Stimulated activated CD4-positive, alpha-beta T cell treated with anti-CD3 and anti-CD28 coated beads, Interleukin-1b, Interleukin-23, amount 100 ng/mL, for 48 hours (primary cell): ENCODE data around the gene RPL31.

ENCODE experiments used
- DNase-seq: peaks from one replicate; pipeline ENCODE4 v3.0.0-alpha.2; 2020

RPL31 gene

DNA sequence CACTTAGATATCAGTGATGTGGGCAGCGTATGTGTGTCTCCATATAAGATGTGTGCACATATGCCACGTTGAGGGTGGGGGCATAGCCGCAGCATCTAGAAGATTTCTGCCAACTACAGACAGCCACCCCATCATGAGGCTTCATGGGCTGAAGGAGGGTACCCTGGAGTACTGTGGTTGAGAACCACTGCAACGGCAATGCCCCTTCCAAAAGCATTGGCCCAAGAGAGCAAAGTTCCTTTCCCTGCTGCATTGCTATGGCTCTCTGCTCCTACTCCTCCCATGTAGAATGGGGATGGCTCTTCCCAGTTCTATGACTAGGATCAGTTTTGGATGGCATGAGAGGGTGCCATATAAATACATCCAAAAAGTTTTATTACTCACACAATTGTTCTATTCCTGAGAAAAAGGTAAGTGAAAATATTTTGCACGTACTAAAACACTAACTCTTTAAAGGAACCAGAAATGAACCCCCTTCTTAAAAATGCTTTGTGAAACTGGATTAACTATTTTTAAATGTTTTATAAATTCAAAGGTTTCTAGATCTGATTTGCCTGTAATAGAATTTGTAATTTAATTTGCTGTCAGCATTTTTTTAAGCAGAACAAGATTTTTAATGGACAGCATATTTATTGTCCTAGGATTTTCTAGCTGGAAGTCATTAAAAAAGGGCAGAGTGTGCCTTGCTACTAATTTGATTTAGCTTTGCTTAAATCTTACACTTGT lies 4.4 kb upstream of the RPL31 start:
- DNase-seq = no peak

DNA sequence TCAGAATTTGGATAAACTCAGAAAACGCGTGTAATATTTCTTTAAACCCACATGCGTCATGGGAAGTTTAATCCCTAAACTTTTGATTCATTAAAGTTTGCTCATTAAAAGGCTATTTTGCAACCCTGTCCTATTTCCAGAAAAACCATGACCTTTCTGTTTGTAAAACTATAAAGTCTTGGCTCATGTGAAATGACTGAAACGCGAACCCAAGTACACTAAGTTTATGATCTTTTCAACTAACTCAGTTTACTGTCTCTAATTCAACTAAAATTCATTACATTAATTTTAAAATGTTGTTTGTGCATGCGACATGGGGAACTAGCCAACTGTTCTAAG lies 3.9 kb upstream of the RPL31 start:
- no peak for DNase-seq

DNA sequence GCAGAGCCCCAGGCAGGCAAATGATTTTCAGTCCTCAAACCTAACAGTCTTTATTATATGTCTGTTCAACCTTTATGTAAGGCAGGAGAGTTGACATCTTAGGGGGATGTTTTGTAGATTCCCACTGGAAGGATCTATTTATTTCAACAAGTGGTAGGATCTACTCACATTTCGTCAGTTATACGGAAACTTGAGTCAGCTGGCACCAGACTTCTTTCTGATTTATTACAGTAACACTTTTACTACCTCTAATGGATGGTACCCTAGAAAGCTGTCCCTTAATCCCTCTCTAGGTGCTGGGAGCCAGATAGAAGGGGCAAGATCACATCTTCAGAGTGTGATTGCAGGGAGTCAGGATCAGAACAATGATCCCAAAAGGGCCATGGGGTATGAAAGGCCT lies 2.1 kb upstream of the RPL31 start:
- DNase-seq = no peak

DNA sequence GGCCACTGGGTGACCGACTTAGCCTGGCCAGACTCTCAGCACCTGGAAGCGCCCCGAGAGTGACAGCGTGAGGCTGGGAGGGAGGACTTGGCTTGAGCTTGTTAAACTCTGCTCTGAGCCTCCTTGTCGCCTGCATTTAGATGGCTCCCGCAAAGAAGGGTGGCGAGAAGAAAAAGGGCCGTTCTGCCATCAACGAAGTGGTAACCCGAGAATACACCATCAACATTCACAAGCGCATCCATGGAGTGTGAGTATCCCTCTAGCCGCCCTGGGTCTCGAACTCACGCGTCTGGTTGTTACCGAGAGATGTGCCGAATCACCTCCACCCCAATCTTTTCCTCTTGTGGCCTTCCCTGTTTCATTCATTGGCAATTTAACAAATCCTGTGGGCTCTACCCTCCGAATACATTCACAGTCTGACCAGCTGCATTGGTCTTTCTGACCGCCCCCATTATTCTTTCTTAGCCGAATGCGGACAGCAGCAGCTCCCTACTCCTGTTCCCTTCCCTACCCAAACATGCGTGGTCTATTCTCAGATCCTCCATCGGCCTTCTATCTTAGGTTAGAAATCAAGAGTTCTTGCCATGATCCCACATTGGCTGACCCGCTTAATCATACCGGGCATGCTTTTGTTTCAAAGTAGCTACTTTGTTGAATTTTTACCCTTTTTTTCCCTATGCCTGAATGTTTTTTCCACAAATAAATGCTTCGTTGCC lies 631 bp downstream of the RPL31 start:
- no peak for DNase-seq

DNA sequence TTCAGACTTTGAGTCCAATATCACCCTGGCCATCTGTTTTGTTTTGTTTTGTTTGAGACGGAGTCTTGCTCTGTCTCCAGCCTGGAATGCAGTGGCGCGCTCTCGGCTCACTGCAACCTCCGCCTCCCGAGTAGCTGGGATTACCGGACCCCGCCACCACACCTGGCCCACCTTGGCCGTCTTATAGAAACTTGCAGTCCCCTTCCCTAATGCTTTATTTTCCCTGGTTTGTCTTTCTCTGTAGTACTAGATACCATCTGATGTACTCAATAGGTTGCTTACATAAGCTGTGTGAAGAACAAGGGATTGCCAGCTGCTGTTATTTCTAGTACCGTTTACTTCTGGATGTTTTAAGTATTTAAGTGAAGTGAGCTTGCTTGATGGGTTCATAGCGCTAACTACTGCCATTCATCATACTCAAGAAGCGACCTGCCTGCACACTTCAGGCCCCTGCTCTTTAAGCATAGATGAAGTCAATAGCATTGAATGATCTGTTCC lies 1.2 kb downstream of the RPL31 start:
- no peak for DNase-seq

DNA sequence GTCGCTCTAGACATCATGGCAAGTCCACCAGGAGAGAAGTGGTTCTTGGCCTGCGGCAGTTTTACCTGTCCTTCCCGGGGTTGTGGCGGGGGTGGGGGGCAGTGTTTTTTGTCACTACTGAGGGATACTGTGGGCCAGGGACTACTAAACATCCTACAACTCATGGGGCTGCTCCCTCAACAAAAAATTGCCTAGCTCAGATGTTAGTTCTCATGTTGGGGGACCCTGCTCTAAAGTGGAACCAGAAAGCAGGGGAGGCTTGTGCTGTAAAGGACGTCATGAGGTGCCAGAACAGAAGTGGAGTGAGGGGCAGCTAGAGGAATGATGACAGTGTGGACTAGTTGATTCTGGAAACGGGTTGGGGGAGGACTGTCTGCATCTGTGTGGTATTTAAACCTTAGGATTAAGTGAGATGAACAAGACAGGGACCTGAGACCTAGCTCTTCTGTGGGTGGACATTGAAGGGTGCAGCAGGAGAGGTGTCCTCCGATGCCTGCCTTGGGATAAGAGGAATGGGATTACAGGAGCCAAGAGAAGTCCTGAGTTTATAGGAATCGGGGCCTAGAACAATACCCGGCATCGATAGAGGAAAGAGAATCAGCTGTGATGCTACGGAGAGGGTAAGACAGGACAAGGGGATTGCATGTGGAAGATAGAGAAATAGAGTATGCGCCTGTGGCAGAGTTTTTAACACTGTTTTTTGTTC lies 2.7 kb downstream of the RPL31 start:
- DNase-seq = no peak

DNA sequence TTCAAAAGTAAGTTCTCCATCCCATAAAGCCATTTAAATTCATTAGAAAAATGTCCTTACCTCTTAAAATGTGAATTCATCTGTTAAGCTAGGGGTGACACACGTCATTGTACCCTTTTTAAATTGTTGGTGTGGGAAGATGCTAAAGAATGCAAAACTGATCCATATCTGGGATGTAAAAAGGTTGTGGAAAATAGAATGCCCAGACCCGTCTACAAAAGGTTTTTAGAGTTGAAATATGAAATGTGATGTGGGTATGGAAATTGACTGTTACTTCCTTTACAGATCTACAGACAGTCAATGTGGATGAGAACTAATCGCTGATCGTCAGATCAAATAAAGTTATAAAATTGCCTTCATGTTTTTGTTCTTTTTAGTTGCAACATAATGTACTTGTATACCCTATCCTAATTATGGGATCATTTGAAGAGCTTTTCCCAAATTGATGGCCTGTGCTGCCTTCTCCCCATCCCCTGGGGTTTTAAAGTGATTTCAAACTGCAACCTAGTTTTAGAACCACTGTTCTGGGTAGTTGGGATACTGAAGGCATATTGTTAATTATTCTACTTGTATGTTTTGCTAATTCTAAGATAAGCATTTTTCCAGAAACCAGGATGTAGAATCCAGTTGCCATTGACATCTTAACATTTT lies 4.1 kb downstream of the RPL31 start:
- DNase-seq = no peak

DNA sequence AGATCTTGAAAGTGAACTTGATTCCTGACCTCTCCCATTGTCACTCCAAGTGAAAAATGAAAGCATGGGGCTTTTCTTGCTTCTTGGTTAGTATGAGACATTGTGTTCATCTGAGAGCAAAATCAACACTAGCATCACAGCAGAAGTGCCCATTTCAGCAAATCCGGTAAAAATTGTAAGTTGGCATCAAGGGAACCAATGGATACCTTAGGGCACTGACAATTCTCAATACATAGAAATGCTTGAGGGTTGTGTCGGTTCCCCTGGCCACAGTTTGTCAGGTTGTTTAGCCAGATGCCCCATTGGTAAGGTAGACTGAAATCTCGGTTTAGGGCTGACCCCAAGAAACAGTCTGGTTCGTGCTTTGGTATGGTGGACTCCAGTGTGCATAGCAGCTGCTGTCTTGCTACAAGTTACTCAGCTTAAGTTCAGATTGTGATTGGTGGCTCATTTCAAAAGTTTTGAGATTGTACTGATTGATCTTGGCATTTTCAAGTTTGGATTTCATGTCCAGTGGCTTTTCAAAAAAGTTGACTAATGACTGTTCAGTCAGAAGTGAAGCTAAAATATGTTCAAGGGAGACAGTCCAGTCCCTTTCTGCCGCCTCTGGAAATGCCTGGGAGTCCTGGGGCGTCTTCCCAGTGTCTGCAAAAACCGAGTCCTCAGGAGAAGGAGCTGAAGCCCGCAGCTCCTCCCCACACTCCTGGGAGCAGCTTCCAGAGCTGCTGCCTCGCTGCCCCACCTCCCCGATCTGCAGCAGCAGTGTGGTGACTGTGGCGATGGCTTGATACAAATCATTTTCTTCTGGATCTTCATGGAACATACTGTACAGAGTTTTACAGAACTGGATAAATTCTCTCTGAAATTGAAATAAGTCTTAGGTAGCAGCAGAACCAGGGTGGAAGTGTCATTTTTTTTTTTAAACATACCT lies 5.6 kb downstream of the RPL31 start:
- DNase-seq = no peak

DNA sequence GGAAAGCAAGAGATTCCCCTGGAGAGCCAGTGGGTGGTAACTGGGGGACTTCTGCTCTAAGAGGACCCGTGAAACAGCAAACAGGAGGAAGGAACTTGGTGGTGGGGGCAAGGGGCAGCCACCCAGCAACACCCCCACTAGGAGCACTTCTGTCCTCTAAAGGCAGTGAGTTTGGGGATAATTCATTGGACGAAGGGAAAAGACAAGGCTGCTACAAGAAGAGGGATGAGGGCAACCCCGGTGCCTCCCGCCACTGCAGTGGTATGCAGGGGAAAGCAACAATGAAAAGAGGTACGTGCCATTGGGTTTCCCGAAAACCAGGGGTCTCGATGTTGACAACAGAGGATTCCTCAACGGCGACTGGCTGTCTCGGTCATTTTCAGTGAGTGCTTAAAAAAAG lies 9.1 kb downstream of the RPL31 start:
- DNase-seq = no peak

DNA sequence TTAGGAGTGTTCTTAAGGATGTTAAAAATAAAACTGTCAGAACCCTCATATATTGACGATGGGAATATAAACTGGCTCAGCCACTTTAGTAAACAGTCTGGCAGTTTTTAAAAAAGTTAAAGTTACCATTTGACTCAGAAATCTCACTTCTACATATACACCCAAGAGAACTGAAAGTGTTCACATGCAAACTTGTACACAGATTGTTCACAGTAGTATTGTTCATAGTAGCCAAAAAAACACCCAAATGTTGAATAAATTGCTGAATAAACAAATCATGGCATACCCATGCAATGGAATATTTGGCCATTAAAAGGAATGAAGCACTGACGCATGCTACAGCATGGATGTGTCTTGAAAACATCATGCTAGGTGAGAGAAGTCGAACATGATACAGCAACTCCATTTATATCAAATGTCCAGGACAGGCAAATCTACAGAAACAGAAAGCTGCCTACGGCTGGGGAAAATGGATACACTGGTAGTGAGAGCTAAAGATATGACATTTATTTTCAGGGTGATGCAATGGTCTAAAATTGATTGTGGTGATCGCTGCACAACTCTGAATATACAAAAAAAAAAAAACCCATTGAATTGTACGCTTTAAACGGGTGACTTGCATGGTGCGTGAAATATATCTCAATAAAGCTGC lies 10.1 kb downstream of the RPL31 start:
- DNase-seq = no peak

DNA sequence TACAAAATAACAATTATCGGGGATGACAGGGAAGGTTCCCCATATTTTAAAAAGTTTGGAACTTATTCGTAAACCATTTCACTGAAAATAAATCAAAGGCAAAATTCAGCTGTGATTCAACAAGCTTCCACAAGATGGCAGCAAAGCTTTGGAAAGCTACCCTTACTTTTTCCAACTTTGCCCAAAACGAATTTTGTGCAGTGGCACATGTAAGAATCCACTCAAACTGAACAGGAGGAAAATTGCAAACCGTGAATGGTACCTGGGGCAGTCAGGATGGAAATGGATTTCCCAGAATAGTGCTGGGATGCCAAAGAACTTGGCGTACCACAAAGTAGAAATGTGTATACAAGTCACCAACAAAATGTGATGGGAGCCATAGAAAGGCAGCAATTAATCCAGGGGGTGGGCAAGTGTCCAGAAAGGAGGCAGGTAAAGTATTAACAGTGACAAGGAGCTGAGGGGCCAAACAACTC lies 10.7 kb downstream of the RPL31 start:
- no peak for DNase-seq

DNA sequence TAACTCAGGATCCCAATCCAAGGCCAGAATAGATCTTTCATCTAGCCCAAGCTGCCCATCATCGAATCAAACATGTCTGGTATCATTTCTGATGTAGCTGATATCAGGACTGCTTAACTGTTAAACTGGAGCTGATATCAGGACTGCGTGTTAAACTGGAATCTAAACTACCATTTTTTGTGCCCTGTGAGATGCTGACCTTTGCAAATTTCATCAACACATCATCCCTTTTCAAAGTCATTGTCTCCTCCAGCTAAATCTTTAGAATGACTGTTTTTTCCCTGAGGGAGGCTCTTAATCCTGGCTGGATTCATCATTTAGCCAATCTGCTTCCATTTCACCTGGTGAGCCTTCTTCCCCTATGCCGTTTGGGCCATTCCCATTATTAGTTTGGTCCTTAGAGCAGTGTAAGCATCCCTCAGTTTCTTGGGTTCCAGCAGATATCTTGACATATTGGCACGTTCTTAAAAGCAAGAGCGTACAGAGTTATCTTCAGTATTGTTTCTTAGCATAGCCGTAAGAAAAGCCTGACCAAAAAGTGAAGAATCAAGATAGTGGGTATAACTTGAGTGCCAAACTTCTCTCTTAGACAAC lies 12.3 kb downstream of the RPL31 start:
- DNase-seq = no peak

DNA sequence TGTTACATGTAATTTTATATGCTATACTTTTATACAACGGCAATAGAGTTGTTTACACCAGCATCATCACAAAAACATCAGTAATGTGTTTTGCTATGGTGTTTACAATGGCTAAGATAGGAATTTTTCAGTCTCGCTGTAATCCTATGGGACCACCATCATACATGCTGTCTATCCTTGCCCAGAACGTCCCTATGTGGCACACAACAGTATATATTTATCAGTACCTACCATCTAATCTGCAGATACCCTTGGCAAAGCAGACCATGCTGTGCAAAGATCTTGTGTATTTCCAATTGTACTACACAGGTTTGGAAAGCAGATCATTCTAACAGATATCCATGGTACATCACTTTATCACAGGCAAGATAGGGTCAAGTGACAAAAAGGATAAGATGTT lies 15.3 kb downstream of the RPL31 start:
- no peak for DNase-seq

DNA sequence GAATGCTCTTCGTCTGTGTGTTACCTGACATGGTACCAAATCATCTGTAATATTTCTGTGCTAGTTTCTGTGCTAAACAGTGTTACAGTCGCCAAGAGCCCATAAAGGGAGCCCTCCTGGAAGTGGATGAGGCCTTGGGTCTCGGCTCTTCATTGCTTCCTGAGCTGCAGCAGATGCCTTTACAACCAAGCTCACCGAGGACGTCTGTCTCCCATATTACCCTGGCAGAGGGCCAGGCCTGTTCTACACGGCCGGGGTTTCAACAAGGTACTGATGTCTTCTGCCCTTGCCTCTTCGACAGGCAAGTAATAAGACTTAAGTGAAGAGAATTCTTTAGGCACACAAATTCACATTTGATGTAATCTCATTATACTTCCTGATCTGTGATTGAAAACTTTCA lies 16.8 kb downstream of the RPL31 start:
- DNase-seq = no peak

DNA sequence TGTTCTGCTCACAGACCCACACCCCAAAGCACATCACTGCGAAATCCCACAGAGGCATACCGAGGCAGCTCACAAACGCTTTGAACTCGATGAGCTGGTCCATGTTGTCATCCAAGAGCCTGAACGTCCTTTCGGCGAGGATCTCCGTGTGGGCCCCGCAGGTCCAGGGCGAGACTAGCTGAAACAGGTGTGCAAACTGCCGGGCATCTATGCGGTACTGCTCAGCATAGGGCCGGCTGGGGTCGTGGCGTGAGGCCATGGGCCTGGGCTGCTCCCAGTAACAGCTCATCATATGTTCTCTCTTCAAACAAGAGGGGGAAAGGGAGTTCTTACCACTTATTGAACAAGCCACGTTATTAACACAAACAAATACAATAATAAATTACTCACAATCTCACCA lies 20.1 kb downstream of the RPL31 start:
- no peak for DNase-seq

DNA sequence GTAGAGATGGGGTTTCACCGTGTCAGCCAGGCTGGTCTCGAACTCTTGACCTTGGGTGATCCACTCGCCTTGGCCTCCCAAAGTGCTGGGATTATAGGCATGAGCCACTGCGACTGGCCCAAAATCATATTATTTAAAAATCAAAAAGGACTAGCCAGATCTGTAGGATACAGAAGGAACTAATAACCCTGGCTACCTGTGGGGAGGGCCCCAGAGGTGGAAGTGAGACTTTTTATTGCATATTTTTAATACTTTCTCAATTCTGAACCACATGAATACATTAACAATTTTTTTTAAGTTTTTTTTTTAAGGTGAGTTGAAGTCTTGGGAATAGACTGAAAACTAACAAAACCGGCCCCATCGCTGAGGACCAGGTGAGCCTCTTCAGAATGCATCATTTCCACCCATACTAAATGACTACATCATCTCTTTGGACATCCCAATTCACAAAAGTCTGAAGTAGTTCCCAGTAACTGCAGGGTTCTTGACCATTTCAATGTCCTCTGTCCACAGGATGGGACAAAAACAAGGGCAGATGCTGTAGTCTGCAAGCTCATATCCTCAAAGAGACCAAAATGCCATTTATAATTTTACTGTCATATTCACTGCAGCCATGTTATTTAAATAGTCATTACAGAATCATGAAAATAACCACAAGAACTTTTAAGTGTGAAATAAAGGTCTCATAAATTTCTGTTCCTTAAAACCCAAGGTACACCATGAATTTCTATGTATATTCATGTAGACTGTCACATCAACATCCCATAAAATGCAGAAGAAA lies 21.4 kb downstream of the RPL31 start:
- DNase-seq = no peak

DNA sequence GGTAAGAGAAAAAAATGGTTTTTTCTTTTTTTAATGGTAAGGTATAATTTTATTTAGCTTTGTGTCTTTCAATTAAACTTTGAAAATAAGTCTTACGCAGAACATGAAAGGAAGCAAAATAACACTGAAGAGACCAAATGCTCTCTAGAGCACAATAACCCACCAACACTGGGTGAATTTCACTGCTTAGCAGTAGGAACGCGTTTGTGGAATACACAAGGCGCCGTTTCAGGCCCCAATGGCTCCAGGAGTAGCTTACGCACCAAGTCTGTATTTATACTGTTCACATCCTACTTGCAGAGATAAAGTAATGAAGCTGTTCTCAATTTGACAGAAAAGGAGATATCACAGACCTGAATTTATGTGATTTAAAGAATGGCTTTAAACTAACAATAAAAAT lies 23.5 kb downstream of the RPL31 start:
- DNase-seq = no peak

DNA sequence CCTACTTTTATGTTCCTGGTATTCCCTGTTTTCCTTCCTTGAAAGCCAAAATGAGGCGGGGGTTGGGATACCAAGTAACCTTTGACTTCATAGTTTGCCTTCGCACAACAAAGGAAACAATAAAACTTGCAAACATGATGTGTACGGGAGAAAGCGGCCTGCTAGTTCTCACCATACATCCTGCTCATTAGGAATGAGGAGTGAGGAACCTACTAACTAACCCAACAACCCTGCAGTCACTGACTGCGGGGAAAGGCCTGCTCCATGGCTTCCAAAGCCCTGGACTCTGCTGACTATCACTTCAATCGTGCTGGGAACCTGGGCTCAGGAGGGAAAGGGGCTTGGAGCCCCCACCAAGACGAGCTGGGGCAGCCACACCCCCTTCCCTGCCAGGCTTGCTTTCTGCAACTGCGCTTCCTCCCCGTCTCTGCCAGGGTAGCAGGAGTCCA lies 24.2 kb downstream of the RPL31 start:
- no peak for DNase-seq

DNA sequence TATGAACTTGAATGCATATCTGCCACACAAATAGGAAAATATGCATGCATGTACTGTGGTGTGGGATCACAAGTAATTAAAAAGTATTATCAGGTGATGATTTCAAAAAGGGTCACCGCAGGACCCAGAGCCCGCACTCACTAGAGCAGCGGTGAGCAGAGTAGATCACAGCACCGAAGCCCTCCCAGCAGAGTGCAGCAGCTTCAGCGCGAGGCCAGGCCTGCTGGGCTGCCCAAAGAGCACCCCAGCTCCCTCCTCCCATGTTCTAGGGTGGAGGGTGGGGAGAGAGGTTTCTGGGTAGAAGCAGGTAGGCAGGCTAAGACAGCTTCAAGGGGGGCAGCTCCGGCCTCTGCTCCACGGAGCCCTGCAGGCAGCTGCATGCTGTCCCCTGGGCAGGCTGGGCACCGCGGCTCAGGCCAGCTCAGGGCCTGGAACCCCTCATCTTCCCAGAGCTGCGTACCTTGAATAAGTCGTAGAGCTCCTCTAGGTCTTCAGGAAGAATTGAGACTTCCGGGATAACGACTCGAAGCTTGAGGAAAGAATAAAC lies 24.9 kb downstream of the RPL31 start:
- no peak for DNase-seq

DNA sequence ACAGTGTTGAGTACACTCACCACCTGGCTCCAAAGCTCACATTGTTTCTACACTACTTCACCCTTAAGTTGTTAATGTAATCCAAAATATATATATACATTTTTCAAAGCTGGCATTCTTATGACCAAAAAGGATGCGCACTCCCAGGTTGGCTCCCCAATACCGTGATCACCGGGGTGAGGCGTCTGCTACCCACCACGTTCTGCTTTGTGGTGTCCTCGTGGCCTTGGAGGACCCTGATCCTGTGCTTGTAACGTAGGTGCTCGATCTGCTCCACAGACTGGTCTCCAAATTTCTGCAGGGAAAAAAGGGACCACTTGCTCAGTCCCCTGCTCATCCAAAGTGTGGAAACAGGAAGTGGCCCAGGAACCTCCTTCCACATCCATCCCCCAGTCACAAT lies 25.8 kb downstream of the RPL31 start:
- DNase-seq = no peak
